A673 (cell line): Measurements from ENCODE around the gene KEL.

ENCODE experiments used
- CTCF ChIP-seq: fragments of 300-800, 200-600 bp; sonication (generic); conservative IDR thresholded peaks from 2 replicates; pipeline ENCODE4 v1.5.1; 2017; ENCODE audit warnings: low read depth, mild to moderate bottlenecking, antibody characterized with exemption, low read length, moderate library complexity, mixed read lengths
- EZH2 ChIP-seq: fragments of 200-600 bp; sonication (generic); IDR thresholded peaks from 2 replicates; pipeline ENCODE4 v1.6.1; 2017; ENCODE audit warnings: borderline replicate concordance, low read depth, mild to moderate bottlenecking, mixed read lengths, antibody characterized with exemption, low read length; ENCODE audit not compliant: poor library complexity, severe bottlenecking

- TF ChIP-seq CTCF = no peak
- TF ChIP-seq EZH2 = no peak
Observed at GRCh38 chr7:142998966-142999365, 36.8 kb upstream of the KEL start.
